SH-SY5Y (cell line): ENCODE measurements around the gene OBP2A.

Source experiments
- GATA2 ChIP-seq: IDR thresholded peaks from 2 replicates; pipeline ENCODE4 v1.6.1; 2011; ENCODE audit warnings: mild to moderate bottlenecking, low read depth, low read length
- GATA3 ChIP-seq: IDR thresholded peaks from 2 replicates; pipeline ENCODE4 v1.6.1; 2011; ENCODE audit warnings: low read depth, mild to moderate bottlenecking, low read length, moderate library complexity

- TF ChIP-seq GATA2: no peak
- TF ChIP-seq GATA3: no peak
Measured at GRCh38 chr9:135579889-135580660, 34.1 kb downstream of the OBP2A start.
